GM10248 (cell line): Measurements from ENCODE around the gene ARL6IP4.
"Not testable (repeated sequence)": the region's sequence is repeated elsewhere in the genome, so short reads cannot be mapped to it uniquely, and the experiment has no call there.

Source experiments
- CTCF ChIA-PET: fragments of 300-600 bp; sonication (Branson Sonifier 250); formaldehyde crosslinking; extraction: SDS; loops from one replicate; lab custom pipeline; 2021; ENCODE audit warnings: antibody characterized with exemption; lab: Yijun Ruan, JAX
- POLR2A ChIA-PET: fragments of 350-650 bp; sonication (Branson Sonifier 250); formaldehyde crosslinking; extraction: SDS; loops from one replicate; lab custom pipeline; 2020; ENCODE audit warnings: antibody characterized with exemption; lab: Yijun Ruan, JAX
- DNase-seq: peaks from one replicate; pipeline ENCODE4 v3.0.0; 2012; ENCODE audit errors: extremely low spot score
- TF ChIP-seq, protein P1 (sequence below): IDR thresholded peaks from 2 replicates; pipeline ENCODE4 v1.5.1; 2012; ENCODE audit warnings: mild to moderate bottlenecking, low read depth; ENCODE audit errors: extremely low read depth, missing control alignments, control extremely low read depth

Gene ARL6IP4

DNA sequence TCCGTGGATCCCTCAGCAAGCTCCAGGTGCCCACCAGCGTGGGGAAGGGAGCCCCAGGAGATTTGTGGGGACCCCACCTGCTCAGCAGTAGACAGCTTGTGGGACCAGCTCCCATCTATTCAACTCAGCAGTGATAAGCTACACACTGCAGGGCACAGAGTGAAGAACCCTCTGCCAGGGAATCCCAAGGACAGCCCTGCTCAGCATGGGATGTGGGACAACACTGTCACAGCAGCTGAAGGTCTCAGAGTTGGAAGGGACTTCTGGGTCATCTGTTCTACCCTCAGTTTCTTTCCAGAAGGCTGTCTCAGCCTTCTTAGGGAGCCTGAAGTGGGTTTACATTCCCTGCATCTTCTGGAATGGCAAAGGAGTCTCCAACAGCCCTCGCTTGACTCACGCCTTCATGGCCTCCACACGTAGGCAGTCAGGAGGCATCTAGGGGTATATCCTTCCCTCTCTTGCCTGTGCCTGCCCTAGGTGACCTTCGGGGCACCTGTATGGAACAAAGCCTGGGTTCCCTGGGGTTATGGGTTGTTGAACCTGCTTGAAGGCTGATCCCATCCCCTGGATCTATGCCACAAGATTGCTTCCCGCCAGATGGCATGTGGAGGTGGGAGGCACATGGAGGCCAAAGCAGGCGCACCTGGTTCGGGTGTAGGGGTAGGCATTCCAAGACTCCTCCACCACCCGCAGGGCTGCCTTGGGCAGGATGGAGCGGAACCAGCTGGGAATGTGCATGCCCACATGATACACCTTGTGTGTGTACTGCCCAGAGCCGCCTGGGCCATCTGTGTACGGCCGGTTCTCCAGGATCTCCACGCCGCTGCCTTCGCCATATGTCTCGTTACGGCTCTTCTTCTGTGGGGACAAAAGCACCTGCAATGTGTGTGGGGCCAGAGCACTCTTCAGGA lies 33.0 kb downstream of the ARL6IP4 start:
- POLR2A ChIA-PET, result no interaction called here
- TF ChIP-seq, protein P1, sequence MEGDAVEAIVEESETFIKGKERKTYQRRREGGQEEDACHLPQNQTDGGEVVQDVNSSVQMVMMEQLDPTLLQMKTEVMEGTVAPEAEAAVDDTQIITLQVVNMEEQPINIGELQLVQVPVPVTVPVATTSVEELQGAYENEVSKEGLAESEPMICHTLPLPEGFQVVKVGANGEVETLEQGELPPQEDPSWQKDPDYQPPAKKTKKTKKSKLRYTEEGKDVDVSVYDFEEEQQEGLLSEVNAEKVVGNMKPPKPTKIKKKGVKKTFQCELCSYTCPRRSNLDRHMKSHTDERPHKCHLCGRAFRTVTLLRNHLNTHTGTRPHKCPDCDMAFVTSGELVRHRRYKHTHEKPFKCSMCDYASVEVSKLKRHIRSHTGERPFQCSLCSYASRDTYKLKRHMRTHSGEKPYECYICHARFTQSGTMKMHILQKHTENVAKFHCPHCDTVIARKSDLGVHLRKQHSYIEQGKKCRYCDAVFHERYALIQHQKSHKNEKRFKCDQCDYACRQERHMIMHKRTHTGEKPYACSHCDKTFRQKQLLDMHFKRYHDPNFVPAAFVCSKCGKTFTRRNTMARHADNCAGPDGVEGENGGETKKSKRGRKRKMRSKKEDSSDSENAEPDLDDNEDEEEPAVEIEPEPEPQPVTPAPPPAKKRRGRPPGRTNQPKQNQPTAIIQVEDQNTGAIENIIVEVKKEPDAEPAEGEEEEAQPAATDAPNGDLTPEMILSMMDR, result no peak
- CTCF ChIA-PET, result no interaction called here

DNA sequence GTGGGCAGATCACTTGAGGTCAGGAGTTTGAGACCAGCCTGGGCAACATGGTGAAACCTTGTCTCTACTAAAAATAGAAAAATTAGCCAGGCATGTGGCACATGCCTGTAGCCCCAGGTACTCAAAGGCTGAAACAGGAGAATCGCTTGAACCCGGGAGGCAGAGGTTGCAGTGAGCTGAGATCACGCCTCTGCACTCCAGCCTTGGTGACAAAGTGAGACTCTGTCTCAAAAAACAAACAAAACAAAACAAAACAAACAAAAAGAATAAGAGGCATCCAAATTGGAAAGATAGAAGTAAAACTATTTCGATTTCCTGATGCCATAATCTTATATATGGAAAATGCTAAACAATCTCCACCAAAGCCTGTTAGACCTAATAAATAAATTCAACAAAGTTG lies 34.0 kb downstream of the ARL6IP4 start:
- DNase-seq, CTCF ChIA-PET, POLR2A ChIA-PET: not testable (repeated sequence)

More for the DNA sequence above, 33.0 kb downstream of the ARL6IP4 start:
- DNase-seq, result no peak

DNA sequence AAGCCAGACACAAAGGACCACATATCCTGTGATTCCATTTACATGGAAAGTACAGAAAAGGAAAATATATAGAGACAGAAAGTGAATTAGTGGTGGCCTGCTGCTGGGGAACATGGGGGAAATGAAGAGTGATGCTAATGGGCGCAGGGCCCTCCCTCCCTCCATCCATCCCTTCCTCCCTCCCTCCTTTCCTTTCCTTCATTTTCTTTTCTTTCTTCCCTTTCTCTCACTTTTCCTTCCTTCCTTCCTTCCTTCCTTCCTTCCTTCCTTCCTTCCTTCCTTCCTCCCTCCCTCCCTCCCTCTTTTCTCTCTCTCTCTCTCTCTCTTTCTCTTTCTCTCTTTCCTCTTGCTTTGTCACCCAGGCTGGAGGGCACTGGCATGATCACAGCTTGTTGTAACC lies 37.3 kb downstream of the ARL6IP4 start:
- no peak for DNase-seq
- TF ChIP-seq, protein P1, result no peak
- POLR2A ChIA-PET, result no interaction called here
- CTCF ChIA-PET, result no interaction called here

DNA sequence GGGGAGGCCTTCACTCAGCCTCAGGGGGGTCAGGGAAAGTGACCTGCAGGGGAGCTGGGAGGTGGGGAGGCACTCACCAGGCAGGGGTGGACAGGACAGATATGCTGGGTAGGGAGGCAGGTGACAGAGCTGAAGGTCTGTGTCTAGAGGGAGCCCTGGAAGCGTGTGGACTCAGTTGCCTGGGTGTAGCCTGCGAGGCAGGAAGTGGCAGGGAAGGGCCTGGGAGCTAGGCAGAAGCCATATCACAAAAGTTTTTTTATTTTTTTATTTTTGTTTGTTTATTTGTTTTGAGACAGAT lies 39.3 kb downstream of the ARL6IP4 start:
- CTCF ChIA-PET, result interaction anchor here (1.3 to 1.9 kb wide), 3 partner anchors 12 to 23 kb away, joined by 3 to 5 read pairs (median 4); no protein-coding TSS in a partner anchor
- POLR2A ChIA-PET, result no interaction called here
- DNase-seq, result no peak
- TF ChIP-seq, protein P1, result no peak

DNA sequence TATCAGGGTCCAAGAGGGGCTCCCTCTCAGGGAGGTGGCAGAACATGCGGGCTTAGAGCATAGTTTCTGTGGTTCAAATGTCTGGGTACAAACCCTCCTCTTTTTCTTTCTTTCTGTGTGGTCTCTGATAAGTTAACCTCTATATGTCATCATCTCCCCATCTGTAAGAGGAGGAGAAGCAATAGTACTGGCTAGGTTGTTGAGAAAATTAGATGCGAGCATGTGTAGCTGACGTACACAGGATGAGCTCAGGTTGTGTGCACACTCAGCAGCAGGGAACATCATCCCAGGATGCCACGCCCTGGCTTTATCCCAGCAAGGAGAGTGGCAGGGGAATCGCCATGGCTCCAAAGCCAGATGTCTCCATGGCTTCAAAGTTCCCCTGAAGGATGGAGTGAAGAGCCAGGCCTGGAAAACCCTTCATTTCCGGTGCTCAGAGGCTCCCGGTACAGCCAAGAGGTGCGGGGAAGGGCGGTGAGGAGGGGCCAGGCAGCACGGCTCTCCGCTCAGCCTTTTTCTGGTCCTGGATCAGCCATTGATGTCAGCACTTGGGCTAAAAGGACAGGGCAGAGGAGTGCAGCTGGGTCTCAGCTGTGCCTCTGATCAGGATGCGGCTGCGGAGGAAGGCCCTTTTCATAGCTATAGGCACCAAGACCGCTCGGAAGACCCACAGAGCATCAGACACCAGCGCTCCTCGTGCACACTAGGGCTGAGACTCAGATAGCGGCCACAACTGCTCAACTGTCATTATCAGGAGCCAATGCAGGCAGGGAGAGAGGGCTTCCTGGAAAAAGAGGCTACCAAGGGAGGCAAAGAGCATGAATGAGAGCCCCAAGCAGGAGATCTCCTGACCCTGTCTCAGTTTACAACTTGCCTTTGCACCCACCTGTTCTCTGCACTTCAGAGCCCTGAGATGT lies 41.5 kb downstream of the ARL6IP4 start:
- DNase-seq, result no peak
- ChIA-PET CTCF (interaction anchor here (0.8 to 1.8 kb wide), 2 partner anchors 32 to 216 kb away, joined by 3 to 4 read pairs; no protein-coding TSS in a partner anchor), POLR2A (no interaction called here)
- TF ChIP-seq, protein P1, result no peak

DNA sequence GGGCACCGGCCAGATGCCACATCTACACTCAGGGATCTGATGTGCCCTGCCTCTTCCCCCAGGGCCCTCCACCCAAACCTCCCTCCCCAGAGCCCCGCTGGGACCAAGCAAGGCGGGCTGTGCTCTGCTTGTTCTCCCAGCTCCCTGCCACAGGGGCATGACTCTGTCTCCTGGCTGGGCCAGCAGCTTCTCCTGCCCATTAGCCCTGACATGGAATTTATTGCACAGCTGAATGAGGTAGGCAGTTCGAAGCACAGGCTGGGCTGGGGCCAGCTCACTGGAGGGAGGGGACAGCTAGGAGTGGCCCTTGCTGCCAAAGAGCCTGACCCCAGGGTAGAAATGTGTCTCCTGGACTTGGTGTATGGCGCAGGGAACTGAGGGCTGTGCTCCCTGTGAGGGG lies 42.4 kb downstream of the ARL6IP4 start:
- POLR2A ChIA-PET, result interaction anchor here (0.6 kb wide), 1 partner anchor 825 kb away, joined by 3 read pairs; no protein-coding TSS in a partner anchor
- no peak for DNase-seq
- TF ChIP-seq, protein P1, result no peak
- CTCF ChIA-PET, result interaction anchor here (1.8 to 2.2 kb wide), 2 partner anchors 21 to 215 kb away, joined by 4 to 6 read pairs; no protein-coding TSS in a partner anchor
